Stimulated activated CD8-positive, alpha-beta memory T cell treated with anti-CD3 and anti-CD28 coated beads, Interleukin-2, amount 100 ng/mL, for 1 hour (primary cell): ENCODE results near the gene SLC25A26.
"Not testable (repeated sequence)": the region's sequence is repeated elsewhere in the genome, so short reads cannot be mapped to it uniquely, and the experiment has no call there.

Source experiments
- DNase-seq, 2 donors: peaks; one replicate each; pipeline ENCODE4 v3.0.0-alpha.2; 2020; ENCODE audit warnings: low read depth in 2 of 2

Gene SLC25A26

GRCh38 chr3:66270288-66270687, 49.5 kb downstream of the SLC25A26 start:
- DNase-seq: no peak

GRCh38 chr3:66270701-66271100, 49.9 kb downstream of the SLC25A26 start:
- no peak for DNase-seq

- no peak for DNase-seq
Observed at GRCh38 chr3:66271231-66271630, 50.4 kb downstream of the SLC25A26 start.

GRCh38 chr3:66272016-66272415, 51.2 kb downstream of the SLC25A26 start:
- DNase-seq: no peak

GRCh38 chr3:66274837-66275236, 54.0 kb downstream of the SLC25A26 start:
- DNase-seq: not testable (repeated sequence)

- DNase-seq: peak; percentile 29 to 31
Observed at GRCh38 chr3:66276705-66277274, 56.0 kb downstream of the SLC25A26 start.

- no peak for DNase-seq
Observed at GRCh38 chr3:66279168-66279567, 58.4 kb downstream of the SLC25A26 start.

- no peak for DNase-seq
Observed at GRCh38 chr3:66280304-66280703, 59.5 kb downstream of the SLC25A26 start.

- not testable (repeated sequence) for DNase-seq
Observed at GRCh38 chr3:66291922-66292321, 71.1 kb downstream of the SLC25A26 start.

GRCh38 chr3:66297260-66297873, 76.6 kb downstream of the SLC25A26 start:
- DNase-seq: no peak

- DNase-seq: no peak
Observed at GRCh38 chr3:66297900-66298299, 77.1 kb downstream of the SLC25A26 start.

GRCh38 chr3:66298591-66298990, 77.8 kb downstream of the SLC25A26 start:
- no peak for DNase-seq

GRCh38 chr3:66299085-66299484, 78.3 kb downstream of the SLC25A26 start:
- not testable (repeated sequence) for DNase-seq

- no peak for DNase-seq
Observed at GRCh38 chr3:66299891-66300290, 79.1 kb downstream of the SLC25A26 start.

- peak in 1 of 2 donors; percentile 3 for DNase-seq
Observed at GRCh38 chr3:66302288-66302687, 81.5 kb downstream of the SLC25A26 start.

GRCh38 chr3:66303491-66303901, 82.7 kb downstream of the SLC25A26 start:
- peak; percentile 11 to 25 for DNase-seq

GRCh38 chr3:66304293-66304692, 83.5 kb downstream of the SLC25A26 start:
- no peak for DNase-seq

- not testable (repeated sequence) for DNase-seq
Observed at GRCh38 chr3:66306086-66306485, 85.3 kb downstream of the SLC25A26 start.

GRCh38 chr3:66306991-66307390, 86.2 kb downstream of the SLC25A26 start:
- not testable (repeated sequence) for DNase-seq

GRCh38 chr3:66312039-66312438, 91.2 kb downstream of the SLC25A26 start:
- DNase-seq: peak in 1 of 2 donors; percentile 27

GRCh38 chr3:66314455-66314854, 93.7 kb downstream of the SLC25A26 start:
- DNase-seq: no peak

- DNase-seq: no peak
Observed at GRCh38 chr3:66317750-66318376, 97.1 kb downstream of the SLC25A26 start.

- DNase-seq: no peak
Observed at GRCh38 chr3:66320390-66320789, 99.6 kb downstream of the SLC25A26 start.
